ENCODE data around the gene LPCAT4.
A peak's percentile ranks its signal among the peaks of the same experiment; 100 is the strongest.
"Not testable (repeated sequence)": the region's sequence is repeated elsewhere in the genome, so short reads cannot be mapped to it uniquely, and the experiment has no call there.

Gene LPCAT4, protein sequence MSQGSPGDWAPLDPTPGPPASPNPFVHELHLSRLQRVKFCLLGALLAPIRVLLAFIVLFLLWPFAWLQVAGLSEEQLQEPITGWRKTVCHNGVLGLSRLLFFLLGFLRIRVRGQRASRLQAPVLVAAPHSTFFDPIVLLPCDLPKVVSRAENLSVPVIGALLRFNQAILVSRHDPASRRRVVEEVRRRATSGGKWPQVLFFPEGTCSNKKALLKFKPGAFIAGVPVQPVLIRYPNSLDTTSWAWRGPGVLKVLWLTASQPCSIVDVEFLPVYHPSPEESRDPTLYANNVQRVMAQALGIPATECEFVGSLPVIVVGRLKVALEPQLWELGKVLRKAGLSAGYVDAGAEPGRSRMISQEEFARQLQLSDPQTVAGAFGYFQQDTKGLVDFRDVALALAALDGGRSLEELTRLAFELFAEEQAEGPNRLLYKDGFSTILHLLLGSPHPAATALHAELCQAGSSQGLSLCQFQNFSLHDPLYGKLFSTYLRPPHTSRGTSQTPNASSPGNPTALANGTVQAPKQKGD

DNA sequence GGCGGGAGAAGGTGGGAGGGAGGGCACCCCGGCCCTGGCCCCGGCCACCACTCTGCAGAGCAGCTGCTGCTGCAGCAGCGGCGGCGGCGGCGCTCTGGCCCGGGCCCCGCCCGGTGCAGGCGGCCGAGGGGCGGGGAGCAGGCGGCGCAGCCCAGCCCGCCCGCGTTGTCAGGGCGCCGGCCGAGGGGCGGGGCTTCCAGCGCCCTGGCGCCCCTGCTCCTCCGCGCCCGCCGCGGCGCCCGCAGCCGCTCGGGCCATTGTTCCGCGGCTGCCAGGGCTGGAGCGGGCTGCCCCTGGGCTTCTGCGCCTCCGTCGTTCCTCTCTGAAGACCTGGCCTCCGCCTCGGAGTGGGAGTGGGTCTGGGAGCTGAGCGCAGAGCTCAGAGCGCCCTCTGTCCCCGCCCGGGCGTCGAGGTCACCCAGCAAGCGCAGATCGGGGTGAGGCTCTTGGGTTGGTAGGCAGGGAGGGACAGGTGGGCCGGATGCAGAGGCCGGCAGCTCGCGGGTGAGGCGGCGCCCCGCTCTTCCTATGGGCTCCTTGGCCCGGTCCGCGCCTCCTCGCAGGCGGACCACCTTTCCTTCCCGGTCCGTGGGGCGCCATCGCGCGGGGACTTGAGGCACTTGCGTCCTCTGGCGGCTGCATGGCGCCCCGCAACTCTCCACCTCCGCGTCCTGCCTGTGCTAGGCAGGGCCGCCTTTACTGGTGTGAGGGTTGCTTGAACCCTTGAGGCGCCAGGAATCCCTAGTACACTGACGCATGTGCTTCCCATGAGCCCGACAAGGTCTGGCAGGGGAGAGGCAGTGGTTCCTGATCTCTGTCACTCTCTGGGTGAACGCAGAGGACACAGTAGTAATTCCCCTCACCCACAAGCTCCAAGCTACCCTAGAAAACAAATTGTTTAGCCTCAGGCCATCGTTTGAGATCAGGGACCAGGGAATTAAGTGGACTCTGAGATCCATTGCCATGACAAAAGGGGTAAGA, at the start of gene LPCAT4:
LPCAT4 (minus strand) TSS at position 96 of the 981 bp plus-strand sequence. CDS start 96 bp downstream, outside the sequence.
- peak; percentile 93 for DNase-seq

DNA sequence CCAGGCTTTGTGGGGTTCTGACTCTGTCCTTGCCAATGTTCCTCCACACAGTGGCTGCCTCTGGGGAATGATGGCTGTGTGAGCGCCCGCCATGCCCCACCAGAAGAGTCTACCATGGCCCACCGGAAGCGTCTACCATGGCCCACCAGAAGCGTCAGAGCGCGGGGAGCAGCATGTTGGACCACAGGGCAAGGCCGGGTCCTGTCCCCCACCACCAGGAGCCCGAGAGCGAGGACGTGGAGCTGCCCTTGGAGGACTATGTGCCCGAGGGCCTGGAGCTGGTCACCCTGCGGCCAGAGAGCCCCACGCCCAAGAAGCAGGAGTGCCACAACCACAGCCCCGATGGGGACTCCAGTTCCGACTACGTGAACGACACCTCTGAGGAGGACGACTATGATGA, 42.5 kb upstream of the LPCAT4 start:
- DNase-seq, result not testable (repeated sequence)

DNA sequence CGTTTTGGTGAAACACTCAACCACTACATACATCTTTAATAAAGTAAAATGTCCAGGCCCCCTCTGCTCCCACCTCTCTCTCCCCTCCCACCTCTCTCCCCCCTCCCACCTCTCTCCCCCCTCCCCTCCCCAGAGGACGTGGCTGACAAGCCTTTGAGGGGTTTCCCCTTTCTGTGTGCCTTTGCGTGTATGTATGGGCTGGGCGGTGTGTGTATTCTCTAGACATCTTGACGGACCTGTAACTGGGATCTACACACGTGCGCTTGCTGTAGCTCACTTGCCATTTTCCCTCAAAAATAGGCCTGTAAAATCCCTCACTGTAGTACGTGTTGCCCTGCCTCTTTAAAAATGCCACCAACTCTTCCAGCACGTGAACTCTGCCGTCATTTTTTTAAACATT, 42.0 kb upstream of the LPCAT4 start:
- DNase-seq, result not testable (repeated sequence)

DNA sequence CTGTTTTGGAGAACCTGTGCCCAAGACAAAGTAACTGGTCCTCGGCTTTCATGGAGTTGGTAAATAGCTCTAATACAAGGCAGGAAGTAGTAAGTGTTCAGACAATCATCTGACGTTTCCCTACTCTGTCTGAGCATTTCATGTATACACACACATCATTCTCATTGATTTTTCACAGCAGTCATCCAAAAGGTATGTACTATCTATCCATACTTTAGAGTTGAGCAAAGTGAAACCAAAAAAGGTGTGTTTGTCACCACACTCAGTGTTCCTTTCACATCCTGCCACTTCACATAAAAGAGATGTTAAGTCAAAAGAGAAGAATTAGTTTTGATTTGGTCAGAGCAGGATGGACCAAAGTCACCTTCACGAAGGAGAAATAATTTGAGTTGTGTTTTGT, 36.9 kb upstream of the LPCAT4 start:
- not testable (repeated sequence) for DNase-seq

DNA sequence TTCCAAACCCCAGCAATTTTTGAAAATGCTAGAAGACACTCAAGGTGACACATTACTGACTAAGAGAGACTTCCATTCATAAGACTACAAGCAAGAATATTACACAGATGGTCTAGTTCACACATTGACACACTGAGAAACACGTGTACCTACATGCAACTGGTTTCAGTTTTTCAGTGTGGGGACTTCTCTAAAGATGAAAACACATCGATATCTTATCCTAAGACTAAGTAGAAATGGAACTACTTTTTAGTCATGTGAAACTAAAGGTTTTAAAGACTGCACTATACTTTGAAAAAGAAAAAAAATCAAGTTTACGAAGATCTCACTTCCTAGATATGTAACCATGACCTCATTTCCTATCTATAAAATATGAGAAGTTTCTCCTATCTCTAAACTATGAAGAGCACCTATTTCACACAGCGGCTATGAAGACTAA, 36.2 kb upstream of the LPCAT4 start:
- not testable (repeated sequence) for DNase-seq

DNA sequence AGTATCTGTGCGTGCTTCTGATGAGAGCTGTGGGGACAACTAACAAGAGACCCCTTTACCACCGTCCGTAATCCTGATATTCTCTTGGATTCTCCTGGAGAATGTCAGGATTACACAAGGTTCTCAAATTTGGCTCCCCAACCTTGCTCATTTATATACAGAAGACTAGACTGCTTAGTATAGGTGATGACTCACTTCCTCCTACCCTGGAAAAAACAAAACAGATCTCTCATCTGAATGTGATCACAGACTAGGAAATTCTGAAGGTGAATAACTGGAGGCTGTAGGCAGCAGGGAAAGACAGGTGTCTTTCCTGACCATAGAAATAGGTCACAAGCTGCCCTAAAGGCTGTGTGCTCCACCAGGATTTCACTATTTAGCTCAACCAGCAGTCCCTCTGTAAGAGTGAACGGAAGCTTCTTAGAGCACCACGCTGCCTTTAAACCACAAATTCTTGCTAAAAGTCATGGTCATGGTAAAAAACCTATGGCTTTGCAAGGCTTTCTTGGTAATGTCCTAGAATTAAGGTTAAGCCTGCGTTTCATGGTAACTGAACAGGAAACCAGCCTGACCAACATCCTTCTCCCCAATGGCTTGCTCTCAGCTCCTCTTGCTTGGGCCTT, 30.8 kb upstream of the LPCAT4 start:
- DNase-seq, result not testable (repeated sequence)

DNA sequence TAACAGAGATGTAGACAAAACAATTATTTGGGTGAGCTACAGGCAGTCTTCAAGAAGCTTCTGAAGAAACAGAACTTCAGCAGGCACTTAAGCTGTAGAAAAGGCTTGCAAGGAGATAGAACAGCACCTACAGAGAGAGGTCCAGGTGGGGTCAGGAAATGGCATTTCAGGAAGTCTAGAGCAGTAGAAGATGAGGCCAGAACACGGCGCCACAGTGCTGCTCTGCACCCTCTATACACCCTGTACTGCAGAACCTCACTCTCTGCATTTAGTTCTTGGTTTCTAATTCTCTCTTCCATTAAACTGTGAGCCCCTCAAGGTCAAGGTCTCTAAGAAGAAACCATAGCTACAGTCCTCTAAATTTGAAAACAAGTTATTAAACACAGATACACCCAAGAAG, 26.0 kb upstream of the LPCAT4 start:
- not testable (repeated sequence) for DNase-seq

DNA sequence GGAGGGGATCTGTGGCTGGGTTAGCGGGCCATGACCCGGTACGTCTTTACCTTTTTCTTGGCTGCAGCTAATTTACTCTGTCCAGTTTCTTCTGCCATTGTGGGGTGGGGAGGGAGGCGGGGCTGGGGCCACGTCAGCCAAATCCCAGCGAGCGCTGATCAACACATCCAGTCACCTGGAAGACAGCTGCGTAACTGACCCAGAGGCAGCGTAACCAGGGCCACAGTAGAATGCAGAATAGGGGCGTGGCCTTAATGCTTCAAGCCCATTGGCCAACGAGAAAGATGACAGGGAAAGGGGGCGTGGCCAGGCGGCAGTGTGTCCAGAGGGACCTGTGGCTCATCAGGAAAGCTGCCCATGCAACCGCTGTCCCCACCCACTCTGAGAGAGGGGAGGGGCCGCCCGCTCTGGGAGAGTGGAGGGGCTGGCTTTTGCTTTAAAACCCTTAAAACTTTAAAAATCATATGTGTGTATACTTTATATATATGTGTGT, 22.6 kb upstream of the LPCAT4 start:
- DNase-seq, result not testable (repeated sequence)

DNA sequence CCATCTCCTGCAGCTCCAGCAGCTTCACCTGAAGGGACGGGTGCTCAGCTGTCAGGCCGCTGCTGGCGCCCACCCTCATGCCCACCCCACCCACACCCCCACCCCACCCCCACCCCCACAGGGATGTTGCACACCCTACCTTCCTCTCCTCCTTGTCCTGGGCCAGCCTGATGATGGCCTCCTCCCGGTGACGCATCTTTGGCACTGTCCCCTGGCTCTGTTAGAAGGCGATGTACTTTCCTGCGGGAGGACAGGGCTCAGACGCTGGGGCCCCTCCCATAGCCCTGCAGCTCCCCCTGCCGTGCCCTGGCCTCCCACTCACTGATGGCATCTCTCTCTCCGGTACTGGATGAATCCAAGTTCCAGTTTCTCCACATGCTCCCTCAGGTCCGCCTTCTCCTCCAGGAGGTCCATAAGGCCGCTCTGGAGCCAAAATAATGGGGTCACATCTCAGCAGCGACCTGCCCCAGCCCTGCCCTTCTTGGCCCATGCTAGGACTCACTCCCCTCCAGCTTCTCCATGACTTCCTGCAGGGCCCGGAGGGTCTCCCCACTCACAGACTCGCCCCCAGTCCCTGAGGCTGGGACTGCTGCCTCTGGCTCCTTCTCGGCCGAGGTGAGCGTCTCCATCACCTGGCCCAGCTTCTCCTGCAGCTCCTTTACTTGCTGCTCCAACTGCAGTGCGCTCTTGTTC, 15.0 kb upstream of the LPCAT4 start:
- not testable (repeated sequence) for DNase-seq

DNA sequence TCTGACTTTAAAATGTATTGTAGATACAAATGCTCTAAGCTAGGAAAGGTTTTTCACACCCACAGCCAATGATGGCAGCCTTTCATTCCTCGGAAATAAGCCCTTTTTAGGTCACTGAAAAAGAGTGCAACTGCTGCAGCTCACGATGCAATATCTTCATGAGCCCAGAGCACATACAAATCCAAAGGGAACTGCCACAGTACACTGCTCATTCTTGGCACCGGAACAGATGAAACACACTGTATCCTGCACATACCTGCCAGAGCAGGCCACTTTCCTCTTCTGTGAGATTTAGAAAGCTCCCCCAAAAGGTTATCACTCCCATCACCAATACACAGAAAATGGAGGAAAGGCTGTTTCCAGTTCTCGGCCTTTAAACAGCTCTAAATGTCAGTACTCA, 13.5 kb upstream of the LPCAT4 start:
- DNase-seq, result not testable (repeated sequence)

DNA sequence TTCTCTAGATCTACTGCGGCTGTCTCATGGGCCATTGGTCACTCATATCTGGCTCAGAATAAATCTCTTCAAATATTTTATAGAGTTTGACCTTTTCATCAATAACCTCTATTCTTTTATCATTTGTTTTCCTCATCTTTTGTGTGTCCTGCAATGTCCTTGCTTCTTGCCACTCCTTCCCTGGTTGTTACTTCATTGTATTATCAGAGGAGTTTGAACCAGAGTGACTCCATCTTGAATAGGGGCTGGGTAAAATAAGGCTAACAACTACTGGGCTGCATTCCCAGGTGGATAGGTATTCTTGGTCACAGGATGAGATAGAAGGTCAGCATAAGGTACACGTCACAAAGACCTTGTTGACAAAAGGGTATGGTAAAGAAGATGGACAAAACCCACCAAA, 9.9 kb upstream of the LPCAT4 start:
- no peak for DNase-seq

DNA sequence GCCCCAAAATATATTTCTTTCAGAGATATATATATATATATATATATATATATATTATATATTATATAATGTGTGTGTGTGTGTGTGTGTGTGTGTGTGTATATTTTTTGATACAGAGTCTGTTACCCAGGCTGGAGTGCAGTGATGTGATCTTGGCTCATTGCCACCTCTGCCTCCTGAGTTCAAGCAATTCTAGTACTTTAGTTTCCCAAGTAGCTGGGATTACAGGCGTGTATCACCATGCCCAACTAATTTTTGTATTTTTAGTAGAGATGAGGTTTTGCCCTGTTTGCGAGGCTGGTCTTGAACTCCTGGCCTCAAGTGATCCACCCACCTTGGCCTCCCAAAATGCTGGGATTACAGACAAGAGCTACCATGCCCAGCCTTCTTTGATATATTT, 8.5 kb upstream of the LPCAT4 start:
- DNase-seq, result not testable (repeated sequence)

DNA sequence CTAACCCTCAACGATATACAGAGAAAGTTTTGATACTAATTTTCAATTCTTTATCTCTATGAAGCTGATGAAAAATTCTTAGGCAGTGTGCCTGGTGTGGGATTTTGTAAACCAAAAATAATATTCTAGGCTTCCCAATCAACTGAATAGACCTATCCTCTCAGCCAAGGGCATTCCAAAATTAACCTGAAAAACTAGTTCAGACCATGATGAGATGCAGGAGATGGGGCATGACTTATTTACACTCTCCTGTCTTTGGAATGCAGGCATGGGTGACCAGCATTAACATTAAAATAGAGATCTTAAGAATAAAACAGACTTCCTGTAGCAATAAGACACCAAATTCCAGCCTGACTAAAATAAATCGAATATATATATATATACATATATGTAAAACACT, 7.8 kb upstream of the LPCAT4 start:
- DNase-seq, result no peak

DNA sequence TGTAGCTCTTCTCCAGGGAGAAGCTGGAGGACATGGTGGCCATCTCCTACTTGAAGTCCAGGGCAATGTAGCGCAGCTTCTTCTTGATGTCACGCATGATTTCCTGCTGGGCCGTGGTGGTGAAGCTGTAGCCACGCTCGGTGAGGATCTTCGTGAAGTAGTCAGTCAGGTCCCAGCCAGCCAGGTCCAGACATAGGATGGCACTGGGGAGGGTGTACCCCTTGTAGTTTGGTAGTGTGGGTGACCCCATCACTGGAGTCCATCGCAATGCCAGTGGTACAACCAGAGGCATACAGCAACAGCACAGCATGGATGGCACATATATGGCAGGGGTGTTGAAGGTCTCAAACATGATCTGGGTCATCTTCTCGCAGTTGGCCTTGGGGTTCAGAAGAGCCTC, 7.0 kb upstream of the LPCAT4 start:
- no peak for DNase-seq

DNA sequence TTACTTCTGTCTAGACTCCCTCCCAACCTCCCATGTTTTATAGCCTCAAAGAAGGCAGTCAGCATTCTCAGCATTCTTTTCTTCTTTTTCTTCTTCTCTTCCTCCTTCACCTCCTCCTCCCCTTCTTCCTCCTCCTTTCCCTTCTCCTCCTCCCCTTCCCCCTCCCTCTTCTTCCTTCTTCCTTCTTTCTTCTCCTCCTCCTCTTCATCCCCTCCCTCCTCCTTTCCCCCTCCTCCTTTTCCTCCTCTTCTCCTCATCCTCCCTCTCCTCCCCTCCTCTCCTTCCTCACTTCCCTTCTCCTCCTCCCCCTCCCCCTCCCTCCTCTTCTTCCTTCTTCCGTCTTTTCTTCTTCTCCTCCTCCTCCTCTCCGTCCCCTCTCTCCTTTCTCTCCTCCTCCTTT, 3.6 kb upstream of the LPCAT4 start:
- no peak for DNase-seq

DNA sequence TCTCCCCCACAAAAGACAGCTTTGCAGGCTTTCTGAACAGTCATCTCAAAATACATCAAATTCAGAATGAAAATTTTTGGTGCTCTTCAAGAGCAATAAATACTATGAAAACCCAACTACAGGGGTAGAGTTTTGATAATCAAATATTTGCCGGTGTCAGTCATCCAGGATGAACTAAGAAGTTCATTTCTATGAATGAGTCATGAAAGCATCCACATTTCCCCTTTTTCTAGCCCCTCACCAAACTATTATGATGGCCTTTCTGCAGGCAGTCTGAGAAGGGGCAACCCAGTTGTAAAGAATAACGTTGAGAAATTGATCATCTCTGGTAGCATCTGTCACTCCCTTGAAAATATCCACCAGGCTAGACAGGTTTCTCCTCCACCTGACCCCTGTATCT, 3.1 kb upstream of the LPCAT4 start:
- DNase-seq, result no peak

DNA sequence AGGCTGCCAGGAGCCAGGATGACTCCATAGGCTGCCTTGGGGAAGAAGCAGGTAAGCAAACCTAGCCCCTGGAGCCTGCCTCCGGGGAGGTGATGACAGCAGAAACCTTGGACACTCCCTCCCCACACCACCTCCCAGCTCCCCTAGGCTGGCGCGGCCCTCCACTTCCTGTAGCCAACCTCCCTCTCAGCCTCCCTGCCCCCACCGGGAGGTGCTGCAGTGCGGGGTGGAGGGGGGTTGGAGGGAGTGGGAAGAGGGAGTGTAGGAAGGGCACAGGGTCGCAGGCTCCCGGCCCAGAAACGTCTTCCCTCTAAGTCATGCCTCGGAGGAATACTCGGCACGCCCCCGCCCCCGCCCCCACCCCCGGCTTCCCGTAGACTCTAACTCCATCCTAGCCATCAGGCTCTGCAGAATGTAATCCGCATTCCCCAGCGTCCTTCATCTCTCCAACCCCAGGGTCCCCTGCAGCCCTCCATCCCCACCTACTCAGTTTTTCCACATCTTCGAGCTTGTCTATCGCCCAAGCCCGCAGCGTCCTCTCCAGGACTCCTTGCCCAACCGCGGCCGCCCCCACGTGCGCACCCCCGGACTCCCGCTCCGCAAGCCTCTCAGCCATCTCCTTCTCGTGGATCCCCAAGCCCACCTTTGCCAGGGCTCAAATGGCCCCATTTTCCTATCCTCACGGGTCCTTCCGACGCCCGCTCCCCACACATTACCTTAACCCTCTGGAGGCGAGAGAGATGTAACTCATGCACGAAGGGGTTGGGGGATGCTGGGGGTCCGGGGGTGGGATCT, 528 bp downstream of the LPCAT4 start:
- DNase-seq, result peak; percentile 69

DNA sequence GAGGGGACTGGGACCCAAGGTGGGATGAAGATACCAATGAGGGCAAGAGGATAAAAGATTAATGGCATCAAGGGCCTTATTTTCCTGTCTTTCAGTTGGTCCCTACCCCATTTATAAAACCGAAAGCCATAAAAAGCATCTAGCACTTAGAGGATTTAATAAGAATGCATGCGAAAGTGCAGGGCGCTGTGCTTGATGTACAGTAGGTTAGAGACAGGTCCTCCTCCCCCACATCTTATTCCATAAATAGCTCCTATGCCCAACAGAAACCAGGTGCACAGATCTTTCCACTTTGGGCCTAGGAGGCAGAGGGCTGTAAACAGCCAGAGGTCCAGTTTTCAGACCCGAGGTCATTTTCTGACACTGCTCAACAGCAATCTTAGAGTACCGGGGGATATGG, 1.2 kb downstream of the LPCAT4 start:
- no peak for DNase-seq

DNA sequence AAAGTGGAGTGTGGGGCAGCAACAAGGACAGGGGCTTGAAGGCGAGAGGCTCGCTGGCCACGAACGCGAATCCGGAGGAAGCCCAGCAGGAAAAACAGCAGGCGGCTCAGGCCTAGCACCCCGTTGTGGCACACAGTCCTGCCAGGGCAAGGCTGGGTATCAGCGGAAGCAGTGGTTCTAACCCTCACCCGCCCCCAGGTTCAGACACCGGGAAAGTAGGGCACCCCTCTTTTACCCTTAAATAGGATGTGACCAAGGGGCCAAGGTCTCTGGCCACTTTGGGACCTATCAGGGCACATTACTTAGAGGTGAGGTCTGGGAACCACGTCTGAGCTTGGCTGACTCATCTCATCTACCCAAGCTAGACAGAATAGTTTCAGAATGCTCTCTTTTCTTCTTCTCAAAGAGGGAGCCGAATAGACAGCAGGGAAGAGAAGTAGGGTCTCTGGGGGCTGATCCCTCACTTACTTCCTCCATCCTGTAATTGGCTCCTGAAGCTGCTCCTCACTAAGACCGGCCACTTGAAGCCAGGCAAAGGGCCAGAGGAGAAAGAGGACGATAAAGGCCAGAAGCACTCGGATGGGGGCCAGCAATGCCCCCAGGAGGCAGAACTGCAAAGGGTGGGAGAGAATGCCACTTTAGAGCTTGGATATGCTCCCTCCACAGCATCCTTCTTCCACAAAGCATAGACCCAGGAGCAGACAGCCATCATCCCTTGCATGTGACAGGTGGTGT, 1.7 kb downstream of the LPCAT4 start:
- peak; percentile 23 for DNase-seq

DNA sequence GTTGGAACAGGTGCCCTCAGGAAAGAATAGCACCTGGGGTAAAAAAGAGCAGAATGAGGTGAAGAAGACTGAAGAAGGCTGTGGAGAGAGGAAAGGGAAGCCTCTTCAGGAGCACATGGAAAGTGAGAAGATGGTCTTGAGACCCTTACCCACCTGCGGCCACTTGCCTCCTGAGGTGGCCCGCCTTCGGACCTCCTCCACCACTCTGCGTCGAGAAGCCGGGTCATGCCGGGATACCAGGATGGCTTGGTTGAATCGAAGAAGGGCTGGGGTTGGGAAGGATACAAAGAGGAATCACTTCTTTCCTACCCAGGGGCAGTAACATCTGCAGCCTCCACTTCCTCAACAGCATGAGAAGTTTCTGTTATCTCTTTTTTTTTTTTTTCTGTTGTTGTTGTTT, 3.0 kb downstream of the LPCAT4 start:
- no peak for DNase-seq

Data from CD4-positive, alpha-beta T cell treated with Interleukin-17A for 4 hours (primary cell).